Mesendoderm (in vitro differentiated cells): ENCODE measurements around the gene CSF3R.
"Not testable (repeated sequence)": the region's sequence is repeated elsewhere in the genome, so short reads cannot be mapped to it uniquely, and the experiment has no call there.

Experiments used
- DNase-seq: peaks from one replicate; pipeline ENCODE4 v3.0.0; 2013
- H2AK5ac ChIP-seq: 2 replicates; pipeline ENCODE4 v1.6.1; 2013; ENCODE audit warnings: low read length, inconsistent platforms
- H2BK120ac ChIP-seq: 2 replicates; pipeline ENCODE4 v1.6.1; 2013; ENCODE audit warnings: low read depth, mild to moderate bottlenecking, low read length, moderate library complexity, mixed read lengths
- H2BK15ac ChIP-seq: replicated peaks from 2 replicates; pipeline ENCODE4 v1.6.1; 2013; ENCODE audit warnings: low read depth, mild to moderate bottlenecking, moderate library complexity
- H2BK5ac ChIP-seq: 2 replicates; pipeline ENCODE4 v1.6.1; 2013; ENCODE audit warnings: low read length, inconsistent platforms
- H3K18ac ChIP-seq: 2 replicates; pipeline ENCODE4 v1.6.1; 2013; ENCODE audit warnings: mild to moderate bottlenecking, low read length, mixed read lengths
- H3K23ac ChIP-seq: one replicate; pipeline ENCODE4 v1.6.1; 2013; ENCODE audit warnings: low read length
- H3K27ac ChIP-seq: 2 replicates; pipeline ENCODE4 v1.5.1; 2013; ENCODE audit warnings: low read depth, mild to moderate bottlenecking, inconsistent platforms, low read length, moderate library complexity
- H3K27me3 ChIP-seq: 2 replicates; pipeline ENCODE4 v1.6.1; 2013; ENCODE audit warnings: low read length, control low read depth, mild to moderate bottlenecking, inconsistent platforms; ENCODE audit not compliant: insufficient read depth, poor library complexity
- H3K36me3 ChIP-seq: 2 replicates; pipeline ENCODE4 v1.6.1; 2013; ENCODE audit warnings: low read length, inconsistent platforms; ENCODE audit not compliant: control insufficient read depth, insufficient read depth
- H3K4ac ChIP-seq: one replicate; pipeline ENCODE4 v1.6.1; 2013; ENCODE audit warnings: low read depth, mild to moderate bottlenecking, low read length, moderate library complexity
- H3K4me1 ChIP-seq: 2 replicates; pipeline ENCODE4 v1.6.1; 2013; ENCODE audit warnings: low read depth, low read length, inconsistent platforms; ENCODE audit not compliant: control insufficient read depth
- H3K4me2 ChIP-seq: 2 replicates; pipeline ENCODE4 v1.6.1; 2013; ENCODE audit warnings: low read length
- H3K4me3 ChIP-seq: 2 replicates; pipeline ENCODE4 v1.5.1; 2013; ENCODE audit warnings: mild to moderate bottlenecking, low read length
- H3K56ac ChIP-seq: one replicate; pipeline ENCODE4 v1.6.1; 2013; ENCODE audit warnings: low read length
- H3K79me1 ChIP-seq: 2 replicates; pipeline ENCODE4 v1.6.1; 2013; ENCODE audit warnings: low read length, inconsistent platforms
- H3K79me2 ChIP-seq: 2 replicates; pipeline ENCODE4 v1.6.1; 2013; ENCODE audit warnings: mild to moderate bottlenecking, low read length; ENCODE audit not compliant: control insufficient read depth, insufficient read depth
- H3K9ac ChIP-seq: 2 replicates; pipeline ENCODE4 v1.6.1; 2013; ENCODE audit warnings: low read length, inconsistent platforms
- H4K5ac ChIP-seq: one replicate; pipeline ENCODE4 v1.6.1; 2013; ENCODE audit warnings: low read length
- H4K8ac ChIP-seq: one replicate; pipeline ENCODE4 v1.6.1; 2013; ENCODE audit warnings: low read depth, mild to moderate bottlenecking, control low read depth, low read length, moderate library complexity
- WGBS: extraction: QIAGEN DNeasy Blood & Tissue Kit; methylation state at CpG from one replicate; pipeline ENCODE4 v1.1.7; 2013; ENCODE audit warnings: low lambda C conversion rate, missing lambda C conversion rate; ENCODE audit not compliant: insufficient coverage; ENCODE audit errors: extremely low coverage; 5-methylcytosine and 5-hydroxymethylcytosine counted together

Gene CSF3R

DNA sequence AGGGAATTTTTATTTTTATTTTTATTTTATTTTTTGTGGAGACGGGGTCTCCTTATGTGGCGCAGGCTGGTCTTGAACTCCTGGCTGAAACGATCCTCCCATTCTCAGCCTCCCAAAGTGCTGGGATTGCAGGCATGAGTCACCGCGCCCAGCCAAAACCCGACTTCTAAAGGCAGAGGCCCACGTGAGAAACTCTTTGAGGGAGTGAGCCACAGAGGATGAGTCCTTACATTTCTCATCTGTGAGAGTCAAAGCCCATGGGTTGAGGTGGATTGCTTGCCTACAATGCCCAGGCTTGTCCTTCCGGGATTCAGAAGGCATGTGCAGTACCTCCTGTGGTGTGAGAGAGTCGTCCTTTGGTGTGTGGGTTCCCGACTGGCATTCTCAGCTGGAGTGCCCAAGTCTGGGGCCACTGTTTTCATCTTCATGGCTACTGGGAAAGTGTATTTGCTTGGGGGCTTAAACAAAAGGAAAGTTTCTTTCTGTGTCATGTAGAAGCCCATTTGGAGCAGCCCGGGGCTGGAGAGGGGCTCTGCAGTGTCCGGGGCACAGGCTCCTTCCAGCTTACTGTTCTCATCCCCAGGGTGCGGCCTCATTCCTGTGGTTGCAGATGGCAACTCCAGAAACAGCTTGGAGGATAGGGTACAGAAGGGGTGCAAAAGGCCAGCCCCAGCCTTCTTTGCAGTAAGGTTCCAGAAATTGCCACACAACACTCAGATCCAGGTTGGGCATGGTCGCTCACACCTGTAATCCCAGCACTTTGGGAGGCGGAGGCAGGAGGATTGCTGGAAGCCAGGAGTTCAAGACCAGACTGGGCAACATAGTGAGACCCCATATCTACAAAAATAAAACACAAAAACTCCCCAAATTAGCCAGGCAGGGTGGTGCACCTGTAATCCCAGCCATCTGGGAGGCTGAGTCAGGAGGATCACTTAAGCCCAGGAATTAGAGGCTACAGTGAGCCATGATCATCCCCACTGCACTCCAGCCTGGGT is 29.4 kb upstream of the CSF3R start:
- Histone ChIP-seq H3K79me2 (no peaks in the 10 kb centered on the region), H2BK15ac (no peak overlapping the region), H3K79me1 (no peaks in the 10 kb centered on the region), H2AK5ac (no peak overlapping the region), H3K4ac (no peak overlapping the region), H3K27me3 (no peaks in the 10 kb centered on the region), H3K18ac (no peak overlapping the region), H3K4me3 (no peak overlapping the region), H3K36me3 (no peaks in the 10 kb centered on the region), H3K4me1 (no peaks in the 10 kb centered on the region), H3K9ac (no peak overlapping the region), H4K5ac (no peak overlapping the region), H3K56ac (no peak overlapping the region), H2BK120ac (no peak overlapping the region), H3K23ac (no peak overlapping the region), H3K27ac (no peak overlapping the region), H4K8ac (no peak overlapping the region), H2BK5ac (no peak overlapping the region), H3K4me2 (no peak overlapping the region)
- no peak for DNase-seq
- WGBS: no CpG with 5 or more reads among the region's 15 CpGs

- not testable (repeated sequence) for H3K23ac ChIP-seq, H2AK5ac ChIP-seq, H3K56ac ChIP-seq, H4K5ac ChIP-seq, H3K36me3 ChIP-seq, H3K4me3 ChIP-seq, H3K79me1 ChIP-seq, H3K79me2 ChIP-seq, H2BK15ac ChIP-seq, H3K4me2 ChIP-seq, H2BK5ac ChIP-seq, H2BK120ac ChIP-seq, H3K27me3 ChIP-seq, H3K4me1 ChIP-seq, DNase-seq, H3K27ac ChIP-seq, H3K18ac ChIP-seq, H4K8ac ChIP-seq, H3K4ac ChIP-seq, H3K9ac ChIP-seq
- no CpG with 5 or more reads among the region's 2 CpGs for WGBS
Observed at GRCh38 chr1:36511220-36511619, 28.5 kb upstream of the CSF3R start.

DNA sequence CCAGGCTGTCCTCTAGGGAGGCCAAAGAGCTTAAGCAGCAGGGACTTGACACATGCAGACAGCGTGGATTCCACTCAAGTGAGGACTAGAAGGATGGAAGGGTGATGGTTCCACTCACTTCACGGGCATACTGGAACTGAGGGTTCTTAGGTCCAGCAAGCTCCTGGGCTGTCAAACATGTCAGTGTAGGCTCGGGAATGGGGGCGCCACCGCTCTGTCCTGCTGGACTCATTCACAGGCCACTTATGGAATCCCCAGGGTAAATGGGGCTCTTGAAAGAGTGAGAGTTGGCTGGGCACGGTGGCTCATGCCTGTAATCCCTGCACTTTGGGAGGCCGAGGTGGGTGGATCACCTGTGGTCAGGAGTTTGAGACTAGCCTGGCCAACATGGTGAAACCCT is 27.7 kb upstream of the CSF3R start:
- Histone ChIP-seq H3K79me2 (no peaks in the 10 kb centered on the region), H2BK5ac (no peak overlapping the region), H3K27ac (no peak overlapping the region), H3K27me3 (no peaks in the 10 kb centered on the region), H2BK15ac (no peak overlapping the region), H3K4me2 (no peak overlapping the region), H3K4ac (no peak overlapping the region), H3K79me1 (no peaks in the 10 kb centered on the region), H2AK5ac (no peak overlapping the region), H3K9ac (no peak overlapping the region), H3K4me3 (no peak overlapping the region), H3K56ac (no peak overlapping the region), H3K18ac (no peak overlapping the region), H4K5ac (no peak overlapping the region), H2BK120ac (no peak overlapping the region), H3K36me3 (no peaks in the 10 kb centered on the region), H3K4me1 (no peaks in the 10 kb centered on the region), H3K23ac (no peak overlapping the region), H4K8ac (no peak overlapping the region)
- no CpG with 5 or more reads among the region's 7 CpGs for WGBS
- no peak for DNase-seq

DNA sequence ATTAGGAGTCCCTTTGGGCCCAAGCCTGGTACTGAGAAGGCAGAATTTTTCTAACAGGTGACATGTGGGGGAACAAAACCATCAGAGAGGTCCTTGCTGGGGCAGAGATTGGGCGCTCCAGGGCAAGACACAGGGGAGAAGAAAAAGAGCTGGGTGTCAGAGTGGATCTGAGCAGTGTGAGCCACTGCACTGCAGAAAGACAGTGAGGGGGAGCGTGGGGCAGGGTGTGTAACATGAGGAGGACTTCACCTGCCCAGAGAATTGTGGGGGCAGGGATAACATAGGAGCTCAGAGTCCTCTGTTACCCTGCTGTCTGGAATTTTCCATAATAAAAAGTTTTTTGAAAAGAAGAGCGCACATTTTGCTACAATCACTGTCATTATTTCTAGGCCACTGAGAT is 25.5 kb upstream of the CSF3R start:
- H3K79me1 ChIP-seq: no peaks in the 10 kb centered on the region
- no peak overlapping the region for H2BK120ac ChIP-seq
- no peak for DNase-seq

GRCh38 chr1:36506276-36506920 is 23.7 kb upstream of the CSF3R start:
- no peak for DNase-seq
- no peak overlapping the region for H2BK5ac ChIP-seq
- H3K56ac ChIP-seq: no peak overlapping the region
- H3K27me3 ChIP-seq: no peaks in the 10 kb centered on the region
- H2AK5ac ChIP-seq: no peak overlapping the region
- H3K27ac ChIP-seq: no peak overlapping the region
- no peak overlapping the region for H3K4me3 ChIP-seq
- no peak overlapping the region for H2BK120ac ChIP-seq
- H3K9ac ChIP-seq: no peak overlapping the region
- no peak overlapping the region for H3K4me2 ChIP-seq
- WGBS: no CpG with 5 or more reads among the region's 5 CpGs
- no peaks in the 10 kb centered on the region for H3K36me3 ChIP-seq
- no peak overlapping the region for H4K8ac ChIP-seq
- H3K18ac ChIP-seq: no peak overlapping the region
- H3K79me2 ChIP-seq: no peaks in the 10 kb centered on the region
- H2BK15ac ChIP-seq: no peak overlapping the region
- no peaks in the 10 kb centered on the region for H3K79me1 ChIP-seq
- H4K5ac ChIP-seq: no peak overlapping the region
- H3K23ac ChIP-seq: no peak overlapping the region
- no peak overlapping the region for H3K4ac ChIP-seq
- no peaks in the 10 kb centered on the region for H3K4me1 ChIP-seq

More for the DNA sequence above, 25.5 kb upstream of the CSF3R start:
- H3K36me3 ChIP-seq: no peaks in the 10 kb centered on the region
- no peak overlapping the region for H4K5ac ChIP-seq
- H3K9ac ChIP-seq: no peak overlapping the region
- H3K23ac ChIP-seq: no peak overlapping the region
- H3K4ac ChIP-seq: no peak overlapping the region
- H3K4me3 ChIP-seq: no peak overlapping the region
- H2BK15ac ChIP-seq: no peak overlapping the region
- H3K27ac ChIP-seq: no peak overlapping the region
- WGBS: no CpG with 5 or more reads among the region's 3 CpGs
- no peak overlapping the region for H2BK5ac ChIP-seq
- no peak overlapping the region for H2AK5ac ChIP-seq
- H4K8ac ChIP-seq: no peak overlapping the region
- H3K79me2 ChIP-seq: no peaks in the 10 kb centered on the region
- H3K56ac ChIP-seq: no peak overlapping the region
- no peaks in the 10 kb centered on the region for H3K27me3 ChIP-seq
- no peak overlapping the region for H3K4me2 ChIP-seq
- H3K4me1 ChIP-seq: no peaks in the 10 kb centered on the region
- H3K18ac ChIP-seq: no peak overlapping the region
